ENCODE results near the gene CNIH2. TPM values are rescaled to one million over a fixed set of nuclear protein-coding genes. Genes with fewer than 3 reads are reported as not detected.

The CNIH2 gene
- total and polyA plus RNA-seq, 9 of the 15 experiments (the other 6 are each of a cell fraction or from before 2014, with no cell fraction given), result 0.26 to 0.89 (median 0.40) TPM; not detected in 4

DNA sequence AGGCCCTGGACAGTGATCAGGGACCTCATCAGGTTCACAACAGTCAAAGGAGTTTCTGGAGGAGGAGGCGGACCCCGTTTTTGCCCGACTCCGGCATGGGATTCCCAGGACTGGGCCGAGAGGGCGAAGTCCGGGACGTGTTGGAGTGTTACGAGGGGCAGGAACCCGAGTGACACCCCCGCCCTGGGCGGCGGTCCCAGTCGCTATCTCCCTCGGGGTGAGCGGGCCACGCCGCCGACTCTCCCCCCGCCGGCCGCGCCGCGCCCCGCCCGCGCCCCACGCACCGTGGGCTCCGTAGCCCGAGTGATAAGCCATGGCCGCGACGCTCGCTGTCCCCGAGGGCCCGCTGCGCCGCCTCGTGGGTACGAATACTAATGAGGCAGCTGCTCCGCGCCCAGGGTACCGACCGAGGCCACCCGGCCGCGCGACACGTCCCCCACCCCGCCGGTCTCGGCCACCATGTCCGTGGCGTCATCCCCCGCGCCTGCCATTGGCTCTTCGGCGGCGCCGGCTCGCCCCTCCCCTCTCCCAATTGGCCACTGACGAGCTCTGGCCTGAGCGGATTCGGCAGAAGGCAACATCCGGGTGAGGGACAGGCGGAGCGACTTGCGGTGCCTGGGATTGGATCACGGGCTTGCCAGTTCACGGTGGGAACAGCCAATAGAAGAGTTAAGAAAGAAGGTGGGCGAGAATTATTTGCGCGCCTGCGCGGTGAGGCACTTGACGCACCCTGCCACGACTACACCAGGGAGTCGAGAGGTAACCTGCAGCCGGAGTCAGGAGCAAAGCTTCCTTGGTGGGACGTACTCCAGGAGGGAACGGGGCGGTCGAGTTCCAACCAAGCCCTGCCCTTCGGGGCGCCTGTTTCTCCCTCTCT lies 10.9 kb downstream of the CNIH2 start, which contains the start of gene YIF1A (continued):
- TF ChIP-seq, protein P1, sequence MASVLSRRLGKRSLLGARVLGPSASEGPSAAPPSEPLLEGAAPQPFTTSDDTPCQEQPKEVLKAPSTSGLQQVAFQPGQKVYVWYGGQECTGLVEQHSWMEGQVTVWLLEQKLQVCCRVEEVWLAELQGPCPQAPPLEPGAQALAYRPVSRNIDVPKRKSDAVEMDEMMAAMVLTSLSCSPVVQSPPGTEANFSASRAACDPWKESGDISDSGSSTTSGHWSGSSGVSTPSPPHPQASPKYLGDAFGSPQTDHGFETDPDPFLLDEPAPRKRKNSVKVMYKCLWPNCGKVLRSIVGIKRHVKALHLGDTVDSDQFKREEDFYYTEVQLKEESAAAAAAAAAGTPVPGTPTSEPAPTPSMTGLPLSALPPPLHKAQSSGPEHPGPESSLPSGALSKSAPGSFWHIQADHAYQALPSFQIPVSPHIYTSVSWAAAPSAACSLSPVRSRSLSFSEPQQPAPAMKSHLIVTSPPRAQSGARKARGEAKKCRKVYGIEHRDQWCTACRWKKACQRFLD (CRISPR knock-in tag; IDR thresholded peaks at IDR 0.05), result peak; percentile 61; the same call in 1 of the 2 replicates
- TF ChIP-seq ZBTB1 (CRISPR knock-in tag; IDR thresholded peaks at IDR 0.05; ENCODE audit: borderline replicate concordance, low read depth), result no peak
- TF ChIP-seq, protein P2, sequence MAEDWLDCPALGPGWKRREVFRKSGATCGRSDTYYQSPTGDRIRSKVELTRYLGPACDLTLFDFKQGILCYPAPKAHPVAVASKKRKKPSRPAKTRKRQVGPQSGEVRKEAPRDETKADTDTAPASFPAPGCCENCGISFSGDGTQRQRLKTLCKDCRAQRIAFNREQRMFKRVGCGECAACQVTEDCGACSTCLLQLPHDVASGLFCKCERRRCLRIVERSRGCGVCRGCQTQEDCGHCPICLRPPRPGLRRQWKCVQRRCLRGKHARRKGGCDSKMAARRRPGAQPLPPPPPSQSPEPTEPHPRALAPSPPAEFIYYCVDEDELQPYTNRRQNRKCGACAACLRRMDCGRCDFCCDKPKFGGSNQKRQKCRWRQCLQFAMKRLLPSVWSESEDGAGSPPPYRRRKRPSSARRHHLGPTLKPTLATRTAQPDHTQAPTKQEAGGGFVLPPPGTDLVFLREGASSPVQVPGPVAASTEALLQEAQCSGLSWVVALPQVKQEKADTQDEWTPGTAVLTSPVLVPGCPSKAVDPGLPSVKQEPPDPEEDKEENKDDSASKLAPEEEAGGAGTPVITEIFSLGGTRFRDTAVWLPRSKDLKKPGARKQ (CRISPR knock-in tag; IDR thresholded peaks at IDR 0.05), result no peak
- TF ChIP-seq ZNF274 (IDR thresholded peaks at IDR 0.05; ENCODE audit: borderline replicate concordance, low read depth, low read length), result no peak
- no peak for TF ChIP-seq DIDO1 (tag; IDR thresholded peaks at IDR 0.05; ENCODE audit: low read depth)
- TF ChIP-seq FOXJ3 (CRISPR knock-in tag; IDR thresholded peaks at IDR 0.05), result no peak
- TF ChIP-seq, protein P3, sequence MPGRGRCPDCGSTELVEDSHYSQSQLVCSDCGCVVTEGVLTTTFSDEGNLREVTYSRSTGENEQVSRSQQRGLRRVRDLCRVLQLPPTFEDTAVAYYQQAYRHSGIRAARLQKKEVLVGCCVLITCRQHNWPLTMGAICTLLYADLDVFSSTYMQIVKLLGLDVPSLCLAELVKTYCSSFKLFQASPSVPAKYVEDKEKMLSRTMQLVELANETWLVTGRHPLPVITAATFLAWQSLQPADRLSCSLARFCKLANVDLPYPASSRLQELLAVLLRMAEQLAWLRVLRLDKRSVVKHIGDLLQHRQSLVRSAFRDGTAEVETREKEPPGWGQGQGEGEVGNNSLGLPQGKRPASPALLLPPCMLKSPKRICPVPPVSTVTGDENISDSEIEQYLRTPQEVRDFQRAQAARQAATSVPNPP (IDR thresholded peaks at IDR 0.05; ENCODE audit: borderline replicate concordance, insufficient read depth, insufficient read length), result no peak
- TF ChIP-seq, protein P4, sequence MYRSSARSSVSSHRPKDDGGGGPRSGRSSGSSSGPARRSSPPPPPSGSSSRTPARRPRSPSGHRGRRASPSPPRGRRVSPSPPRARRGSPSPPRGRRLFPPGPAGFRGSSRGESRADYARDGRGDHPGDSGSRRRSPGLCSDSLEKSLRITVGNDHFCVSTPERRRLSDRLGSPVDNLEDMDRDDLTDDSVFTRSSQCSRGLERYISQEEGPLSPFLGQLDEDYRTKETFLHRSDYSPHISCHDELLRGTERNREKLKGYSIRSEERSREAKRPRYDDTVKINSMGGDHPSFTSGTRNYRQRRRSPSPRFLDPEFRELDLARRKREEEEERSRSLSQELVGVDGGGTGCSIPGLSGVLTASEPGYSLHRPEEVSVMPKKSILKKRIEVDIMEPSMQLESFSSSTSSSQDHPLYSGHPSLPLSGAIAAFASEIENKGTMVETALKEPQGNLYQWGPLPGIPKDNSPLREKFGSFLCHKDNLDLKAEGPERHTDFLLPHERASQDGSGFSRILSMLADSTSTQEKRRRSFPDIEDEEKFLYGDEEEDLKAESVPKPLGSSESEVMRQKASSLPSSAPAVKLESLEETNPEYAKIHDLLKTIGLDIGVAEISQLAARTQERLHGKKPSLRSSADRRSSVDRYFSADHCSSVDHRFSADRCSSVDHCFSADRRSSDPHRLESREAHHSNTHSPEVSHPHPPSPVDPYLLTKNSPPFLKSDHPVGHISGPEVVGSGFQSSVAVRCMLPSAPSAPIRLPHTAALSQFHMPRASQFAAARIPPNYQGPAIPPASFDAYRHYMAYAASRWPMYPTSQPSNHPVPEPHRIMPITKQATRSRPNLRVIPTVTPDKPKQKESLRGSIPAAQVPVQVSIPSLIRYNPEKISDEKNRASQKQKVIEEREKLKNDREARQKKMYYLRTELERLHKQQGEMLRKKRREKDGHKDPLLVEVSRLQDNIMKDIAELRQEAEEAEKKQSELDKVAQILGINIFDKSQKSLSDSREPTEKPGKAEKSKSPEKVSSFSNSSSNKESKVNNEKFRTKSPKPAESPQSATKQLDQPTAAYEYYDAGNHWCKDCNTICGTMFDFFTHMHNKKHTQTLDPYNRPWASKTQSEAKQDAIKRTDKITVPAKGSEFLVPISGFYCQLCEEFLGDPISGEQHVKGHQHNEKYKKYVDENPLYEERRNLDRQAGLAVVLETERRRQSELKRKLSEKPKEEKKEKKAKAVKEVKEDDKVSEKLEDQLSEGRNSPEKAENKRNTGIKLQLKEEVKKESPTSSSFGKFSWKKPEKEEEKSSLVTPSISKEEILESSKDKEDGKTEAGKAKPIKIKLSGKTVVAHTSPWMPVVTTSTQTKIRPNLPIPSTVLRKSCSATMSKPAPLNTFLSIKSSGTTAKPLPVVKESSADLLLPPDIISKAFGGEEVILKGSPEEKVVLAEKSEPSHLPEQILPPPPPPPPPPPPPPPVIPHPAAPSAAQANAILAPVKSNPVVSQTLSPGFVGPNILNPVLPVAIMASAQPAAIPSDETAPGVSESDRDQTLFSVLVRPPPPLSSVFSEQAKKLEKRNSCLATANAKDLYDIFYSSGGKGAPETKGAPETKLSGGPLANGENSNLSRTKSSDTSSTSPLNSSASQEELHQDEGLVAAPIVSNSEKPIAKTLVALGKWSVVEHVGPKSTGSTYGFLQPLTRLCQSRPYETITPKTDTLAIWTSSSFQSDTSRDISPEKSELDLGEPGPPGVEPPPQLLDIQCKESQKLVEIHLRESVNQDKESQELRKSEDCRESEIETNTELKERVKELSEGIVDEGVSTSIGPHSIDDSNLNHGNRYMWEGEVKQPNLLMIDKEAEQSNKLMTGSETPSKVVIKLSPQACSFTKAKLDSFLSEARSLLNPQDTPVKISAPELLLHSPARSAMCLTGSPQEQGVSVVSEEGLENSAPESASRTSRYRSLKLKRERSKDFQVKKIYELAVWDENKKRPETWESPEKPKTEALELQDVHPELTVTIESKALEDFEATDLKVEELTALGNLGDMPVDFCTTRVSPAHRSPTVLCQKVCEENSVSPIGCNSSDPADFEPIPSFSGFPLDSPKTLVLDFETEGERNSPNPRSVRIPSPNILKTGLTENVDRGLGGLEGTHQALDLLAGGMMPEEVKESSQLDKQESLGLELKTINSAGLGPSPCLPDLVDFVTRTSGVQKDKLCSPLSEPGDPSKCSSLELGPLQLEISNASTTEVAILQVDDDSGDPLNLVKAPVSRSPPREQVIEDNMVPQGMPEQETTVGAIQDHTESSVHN (IDR thresholded peaks at IDR 0.05; ENCODE audit: borderline replicate concordance in 1 of 2, low read depth in 1 of 2), result 0 out of 4 replicates have a peak, but pooled peaks of 1 of the 2 experiments have one; percentile 20
- TF ChIP-seq, protein P5, sequence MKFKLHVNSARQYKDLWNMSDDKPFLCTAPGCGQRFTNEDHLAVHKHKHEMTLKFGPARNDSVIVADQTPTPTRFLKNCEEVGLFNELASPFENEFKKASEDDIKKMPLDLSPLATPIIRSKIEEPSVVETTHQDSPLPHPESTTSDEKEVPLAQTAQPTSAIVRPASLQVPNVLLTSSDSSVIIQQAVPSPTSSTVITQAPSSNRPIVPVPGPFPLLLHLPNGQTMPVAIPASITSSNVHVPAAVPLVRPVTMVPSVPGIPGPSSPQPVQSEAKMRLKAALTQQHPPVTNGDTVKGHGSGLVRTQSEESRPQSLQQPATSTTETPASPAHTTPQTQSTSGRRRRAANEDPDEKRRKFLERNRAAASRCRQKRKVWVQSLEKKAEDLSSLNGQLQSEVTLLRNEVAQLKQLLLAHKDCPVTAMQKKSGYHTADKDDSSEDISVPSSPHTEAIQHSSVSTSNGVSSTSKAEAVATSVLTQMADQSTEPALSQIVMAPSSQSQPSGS (CRISPR knock-in tag; IDR thresholded peaks at IDR 0.05), result peak; percentile 94
- no peak for TF ChIP-seq TEAD2 (tag; IDR thresholded peaks at IDR 0.05)
- no peak for TF ChIP-seq TAF7 (tag; IDR thresholded peaks at IDR 0.05)

Data from K562 (cell line).